A172 (cell line): ENCODE measurements around the gene TNP1. TPM values are rescaled to one million over a fixed set of nuclear protein-coding genes. Genes with fewer than 3 reads are reported as not detected.

Experiments
- DNase-seq: peaks from one replicate; pipeline ENCODE4 v3.0.0-alpha.2; 2015; ENCODE audit warnings: low spot score
- total RNA-seq: library from RNA; depleted of rRNA; stranded (reverse); fragments of >200 nt; shearing (Covaris generic); gene quantifications from 2 replicates; pipeline ENCODE4 v1.2.3, GENCODE V29; 2014; rRNA removed

TNP1 gene
- not detected in 2 replicates for total RNA-seq

GRCh38 chr2:216859944-216860343 lies at the start of gene TNP1:
Gene TNP1 (minus strand): TSS chr2:216860064. CDS start chr2:216860034, 30 bp downstream.
- DNase-seq: no peak

GRCh38 chr2:216908300-216908699 lies 48.4 kb upstream of the TNP1 start:
- DNase-seq: no peak

GRCh38 chr2:216905649-216906329 lies 45.9 kb upstream of the TNP1 start:
- DNase-seq: no peak

- no peak for DNase-seq
Measured at GRCh38 chr2:216904974-216905373, 45.1 kb upstream of the TNP1 start.

GRCh38 chr2:216904554-216904953 lies 44.7 kb upstream of the TNP1 start:
- no peak for DNase-seq

- DNase-seq: no peak
Measured at GRCh38 chr2:216903470-216903869, 43.6 kb upstream of the TNP1 start.

GRCh38 chr2:216901273-216901672 lies 41.4 kb upstream of the TNP1 start:
- no peak for DNase-seq

GRCh38 chr2:216900406-216900805 lies 40.5 kb upstream of the TNP1 start:
- no peak for DNase-seq

GRCh38 chr2:216897561-216898203 lies 37.8 kb upstream of the TNP1 start:
- no peak for DNase-seq

- DNase-seq: no peak
Measured at GRCh38 chr2:216890138-216890537, 30.3 kb upstream of the TNP1 start.

GRCh38 chr2:216888887-216889622 lies 29.2 kb upstream of the TNP1 start:
- no peak for DNase-seq

- no peak for DNase-seq
Measured at GRCh38 chr2:216888081-216888480, 28.2 kb upstream of the TNP1 start.

- DNase-seq: no peak
Measured at GRCh38 chr2:216887138-216887537, 27.3 kb upstream of the TNP1 start.

GRCh38 chr2:216885117-216885553 lies 25.3 kb upstream of the TNP1 start:
- no peak for DNase-seq

GRCh38 chr2:216884347-216884746 lies 24.5 kb upstream of the TNP1 start:
- no peak for DNase-seq

GRCh38 chr2:216882876-216883275 lies 23.0 kb upstream of the TNP1 start:
- no peak for DNase-seq

- DNase-seq: no peak
Measured at GRCh38 chr2:216881411-216881810, 21.5 kb upstream of the TNP1 start.

- DNase-seq: no peak
Measured at GRCh38 chr2:216880509-216881184, 20.8 kb upstream of the TNP1 start.

GRCh38 chr2:216879727-216880508 lies 20.1 kb upstream of the TNP1 start:
- no peak for DNase-seq

GRCh38 chr2:216878072-216878471 lies 18.2 kb upstream of the TNP1 start:
- no peak for DNase-seq

- no peak for DNase-seq
Measured at GRCh38 chr2:216877085-216877484, 17.2 kb upstream of the TNP1 start.
